Measurements from ENCODE around the gene SMIM22. TPM values are rescaled to one million over a fixed set of nuclear protein-coding genes. Genes with fewer than 3 reads are reported as not detected.

SMIM22 gene
- total RNA-seq, 2 donors from 2014 or later, result not detected

DNA sequence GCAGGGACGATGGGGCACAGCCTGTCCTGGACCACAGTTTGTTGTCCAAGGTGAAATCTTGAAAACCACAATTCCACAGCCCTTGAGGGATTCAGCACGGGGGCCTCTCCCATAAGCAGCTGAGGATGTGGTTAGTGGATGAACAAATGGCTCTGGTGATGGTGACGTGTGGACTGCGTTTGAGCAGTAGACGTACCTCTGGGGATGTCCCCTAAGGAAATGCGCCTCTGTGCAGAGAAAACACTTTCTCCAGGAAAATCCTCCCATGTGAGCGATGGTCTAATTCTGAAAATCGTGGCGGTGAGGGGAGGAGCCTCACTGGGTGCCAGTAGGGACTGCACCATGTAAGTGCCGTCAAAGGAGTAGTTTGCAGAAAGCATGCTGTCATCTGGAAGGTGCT, 4.3 kb upstream of the SMIM22 start:
- Mint-ChIP-seq H3K4me1 (ENCODE audit: low read depth) (peaks cover 6% of the 10 kb centered on the region), H3K4me3 (no peak overlapping the region), H3K27ac (no peak overlapping the region), H3K9me3 (no peaks in the 10 kb centered on the region), H3K27me3 (ENCODE audit: low read depth) (no peaks in the 10 kb centered on the region), H3K36me3 (ENCODE audit: insufficient read depth in 2 of 2) (no peaks in the 10 kb centered on the region)
- ATAC-seq (replicated peaks in 1 of 2) (peak in 1 of 2 donors; percentile 36), DNase-seq (no peak)

DNA sequence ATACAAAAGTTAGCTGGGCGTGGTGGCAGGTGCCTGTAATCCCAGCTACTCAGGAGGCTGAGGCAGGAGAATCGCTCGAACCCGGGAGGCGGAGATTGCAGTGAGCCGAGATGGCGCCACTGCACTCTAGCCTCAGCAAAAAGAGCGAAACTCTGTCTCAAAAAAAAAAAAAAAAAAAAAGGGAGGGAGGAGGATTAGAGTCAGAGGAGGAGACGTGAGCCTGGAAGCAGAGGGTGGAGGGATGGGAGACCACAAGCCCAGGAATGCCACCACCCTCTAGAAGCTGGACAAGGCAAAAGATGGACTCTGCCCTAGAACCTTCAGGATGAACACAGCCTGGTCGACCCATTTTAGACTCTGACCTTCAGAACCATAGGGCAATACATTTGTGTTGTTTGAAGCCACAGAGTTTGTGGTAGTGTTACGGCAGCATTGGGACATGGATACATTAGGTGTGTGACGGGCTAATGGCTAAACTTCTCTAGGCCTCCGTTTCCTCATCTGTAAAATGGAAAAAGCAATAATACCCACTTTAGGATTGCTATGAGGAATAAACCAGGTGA, 2.1 kb upstream of the SMIM22 start:
- Mint-ChIP-seq H3K27me3 (ENCODE audit: low read depth) (no peaks in the 10 kb centered on the region), H3K9me3 (no peaks in the 10 kb centered on the region), H3K4me3 (no peak overlapping the region), H3K27ac (no peak overlapping the region), H3K36me3 (ENCODE audit: insufficient read depth in 2 of 2) (no peaks in the 10 kb centered on the region), H3K4me1 (ENCODE audit: low read depth) (peaks cover 6% of the 10 kb centered on the region)
- DNase-seq (no peak), ATAC-seq (replicated peaks in 1 of 2) (no peak)

DNA sequence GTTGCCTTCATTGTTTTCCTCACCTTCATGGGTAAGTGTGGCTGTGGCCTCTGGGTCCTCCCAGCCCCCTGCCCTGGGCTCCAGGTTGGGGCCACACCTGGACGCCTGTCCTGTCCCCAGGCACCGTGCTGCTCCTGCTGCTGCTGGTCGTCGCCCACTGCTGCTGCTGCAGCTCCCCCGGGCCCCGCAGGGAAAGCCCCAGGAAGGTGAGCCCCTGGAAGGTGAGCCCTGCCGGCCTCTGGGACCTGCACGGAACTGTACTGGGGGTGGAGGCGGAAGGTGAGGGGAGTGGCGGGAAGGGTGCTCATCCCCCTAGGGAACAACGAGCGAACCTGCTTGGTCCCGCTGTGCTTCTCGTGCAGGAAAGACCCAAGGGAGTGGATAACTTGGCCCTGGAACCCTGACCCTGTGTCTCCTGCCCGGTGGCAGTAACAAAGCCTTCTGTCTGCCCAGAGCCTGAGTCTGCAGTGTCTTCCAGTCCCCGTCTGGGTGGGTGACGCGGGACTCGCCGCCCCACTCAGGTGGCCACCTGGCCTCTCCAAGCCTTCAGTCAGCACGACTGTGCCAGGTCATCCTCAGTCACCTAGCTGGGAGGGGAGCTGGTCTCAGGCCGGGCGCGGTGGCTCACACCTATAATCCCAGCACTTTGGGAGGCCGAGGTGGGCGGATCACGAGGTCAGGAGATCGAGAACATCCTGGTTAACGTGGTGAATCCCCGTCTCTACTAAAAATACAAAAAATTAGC, 831 bp downstream of the SMIM22 start:
- ATAC-seq (replicated peaks in 1 of 2) (no peak), DNase-seq (no peak)
- Mint-ChIP-seq H3K27ac (no peak overlapping the region), H3K27me3 (ENCODE audit: low read depth) (no peaks in the 10 kb centered on the region), H3K36me3 (ENCODE audit: insufficient read depth in 2 of 2) (no peaks in the 10 kb centered on the region), H3K9me3 (no peaks in the 10 kb centered on the region), H3K4me1 (ENCODE audit: low read depth) (peaks cover 2% of the 10 kb centered on the region), H3K4me3 (no peak overlapping the region)

DNA sequence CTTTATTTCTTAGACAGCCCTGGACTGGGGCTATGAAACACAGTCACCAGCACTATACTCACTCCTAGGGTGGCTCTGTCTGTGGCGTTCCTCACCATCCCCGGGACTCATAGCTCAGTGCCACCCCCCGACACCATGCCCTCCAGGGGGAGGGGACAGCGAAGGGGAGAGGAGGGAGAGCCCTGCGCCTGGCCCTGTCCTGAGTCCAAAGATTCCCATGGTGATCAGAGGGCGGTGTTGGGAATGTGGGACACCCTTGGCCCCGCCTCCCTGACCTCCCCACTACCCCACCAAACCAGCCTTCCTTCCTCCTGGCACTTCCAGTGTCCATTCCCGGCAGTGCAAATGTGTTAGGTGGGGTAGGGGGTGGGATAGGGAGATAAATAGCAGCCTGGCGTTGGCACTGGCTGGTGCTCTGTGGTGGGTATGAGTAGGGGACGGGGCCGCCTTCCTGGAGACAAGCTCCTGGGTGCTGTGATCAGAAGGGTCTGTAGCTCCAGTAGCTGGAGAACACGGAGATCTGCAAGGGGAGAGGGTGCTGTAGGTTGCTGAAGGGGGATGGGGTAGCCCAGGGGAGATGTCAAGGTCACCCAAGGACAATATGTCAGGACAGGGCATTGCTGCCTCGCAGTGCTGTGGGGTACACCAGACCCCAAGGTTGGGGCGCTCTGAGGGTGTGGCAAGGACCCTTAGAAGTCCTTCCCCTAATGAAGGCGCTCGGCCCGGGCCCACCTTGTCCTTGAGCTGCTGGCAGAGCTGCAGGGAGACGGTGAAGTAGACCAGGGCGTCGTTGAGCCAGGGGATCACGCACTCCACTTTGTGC, 2.0 kb downstream of the SMIM22 start:
- Mint-ChIP-seq H3K4me1 (ENCODE audit: low read depth) (no peaks in the 10 kb centered on the region), H3K4me3 (no peak overlapping the region), H3K27ac (no peak overlapping the region), H3K27me3 (ENCODE audit: low read depth) (no peaks in the 10 kb centered on the region), H3K9me3 (no peaks in the 10 kb centered on the region), H3K36me3 (ENCODE audit: insufficient read depth in 2 of 2) (no peaks in the 10 kb centered on the region)
- no peak for ATAC-seq (replicated peaks in 1 of 2)
- no peak for DNase-seq

DNA sequence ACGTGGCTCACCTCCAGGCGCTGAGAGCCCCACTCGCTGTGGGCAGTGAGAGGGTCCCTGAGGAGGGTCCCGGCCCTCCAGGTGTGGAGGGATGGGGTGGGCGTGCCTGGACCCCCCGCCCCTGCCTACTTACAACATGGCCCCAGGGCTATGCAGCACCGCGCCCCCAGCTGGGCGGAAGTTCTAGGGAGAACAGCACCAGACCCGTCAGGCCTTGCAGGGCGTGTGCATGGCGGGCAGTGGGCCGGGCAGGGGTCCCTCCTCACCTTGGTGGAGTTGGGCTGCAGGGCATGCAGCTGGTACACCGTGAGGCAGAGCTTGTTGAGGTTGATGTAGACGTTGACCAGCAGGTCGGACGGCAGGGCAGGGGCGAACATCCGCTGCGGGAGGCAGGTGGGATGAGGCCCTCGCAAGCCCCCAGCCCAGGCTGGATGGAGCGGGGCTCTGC, 2.7 kb downstream of the SMIM22 start:
- Mint-ChIP-seq H3K36me3 (ENCODE audit: insufficient read depth in 2 of 2) (no peaks in the 10 kb centered on the region), H3K4me3 (no peak overlapping the region), H3K9me3 (no peaks in the 10 kb centered on the region), H3K4me1 (ENCODE audit: low read depth) (no peaks in the 10 kb centered on the region), H3K27me3 (ENCODE audit: low read depth) (no peaks in the 10 kb centered on the region), H3K27ac (no peak overlapping the region)
- no peak for DNase-seq
- ATAC-seq (replicated peaks in 1 of 2), result no peak

DNA sequence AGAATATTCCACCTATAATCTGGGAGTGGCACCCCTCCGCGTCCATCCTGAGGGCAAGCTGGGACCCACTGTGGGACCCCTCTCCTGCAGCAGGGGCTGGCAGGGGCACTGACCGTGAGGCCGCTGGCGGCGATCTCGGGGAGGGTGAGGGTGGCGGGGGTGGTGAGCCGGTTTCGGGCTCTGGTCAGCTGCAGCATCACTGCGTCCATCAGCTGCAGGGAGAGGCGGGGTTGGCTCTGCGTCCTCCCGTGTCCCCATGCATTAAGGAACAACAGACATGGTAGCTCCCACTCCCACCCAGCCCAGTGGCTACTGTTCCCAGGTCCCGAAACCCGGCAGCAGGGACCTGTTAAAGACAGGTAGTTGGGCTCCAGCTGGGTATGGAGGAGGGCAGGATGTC, 3.3 kb downstream of the SMIM22 start:
- Mint-ChIP-seq H3K4me1 (ENCODE audit: low read depth) (peaks cover 6% of the 10 kb centered on the region), H3K27ac (no peak overlapping the region), H3K27me3 (ENCODE audit: low read depth) (no peaks in the 10 kb centered on the region), H3K4me3 (no peak overlapping the region), H3K36me3 (ENCODE audit: insufficient read depth in 2 of 2) (no peaks in the 10 kb centered on the region), H3K9me3 (no peaks in the 10 kb centered on the region)
- DNase-seq (no peak), ATAC-seq (replicated peaks in 1 of 2) (no peak)

DNA sequence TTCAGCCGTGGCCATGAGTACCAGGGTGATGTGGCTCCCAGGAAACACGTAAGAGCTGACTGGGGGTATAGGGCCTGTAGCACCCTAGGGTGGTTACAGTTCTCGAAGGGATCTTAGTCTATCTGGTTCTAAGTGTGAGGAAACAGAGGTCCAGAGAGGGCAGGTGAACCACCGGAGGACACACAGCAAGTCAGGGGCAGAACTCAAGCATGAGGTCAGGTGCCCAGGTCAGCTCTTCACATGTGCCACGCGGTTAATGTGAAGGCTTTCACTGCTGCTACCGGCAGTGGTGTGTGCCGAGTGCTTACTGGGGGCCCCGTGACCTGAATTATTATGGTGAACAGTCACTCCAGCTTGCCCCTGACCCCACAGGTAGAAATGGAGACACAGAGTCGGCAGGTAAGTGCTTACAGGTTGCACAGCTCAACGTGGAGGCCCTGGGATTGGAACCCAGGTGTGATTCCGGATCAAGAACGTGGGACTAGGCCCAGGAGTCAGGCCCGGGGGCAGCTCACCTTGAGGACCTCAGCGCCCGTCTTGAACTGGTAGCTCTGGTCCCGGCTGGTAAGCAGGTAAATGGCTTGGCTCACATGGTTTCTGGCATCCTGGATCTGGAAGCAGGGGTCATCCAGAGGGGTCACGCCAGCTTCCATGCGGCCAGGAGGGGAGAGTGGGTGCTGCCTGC, 4.1 kb downstream of the SMIM22 start:
- no peak overlapping the region for H3K27ac Mint-ChIP-seq
- H3K27me3 Mint-ChIP-seq (ENCODE audit: low read depth), result no peaks in the 10 kb centered on the region
- ATAC-seq (replicated peaks in 1 of 2) (no peak), DNase-seq (no peak)
- H3K36me3 Mint-ChIP-seq (ENCODE audit: insufficient read depth in 2 of 2), result no peaks in the 10 kb centered on the region
- peaks cover 13% of the 10 kb centered on the region for H3K4me1 Mint-ChIP-seq (ENCODE audit: low read depth)
- H3K4me3 Mint-ChIP-seq, result no peak overlapping the region
- no peaks in the 10 kb centered on the region for H3K9me3 Mint-ChIP-seq

DNA sequence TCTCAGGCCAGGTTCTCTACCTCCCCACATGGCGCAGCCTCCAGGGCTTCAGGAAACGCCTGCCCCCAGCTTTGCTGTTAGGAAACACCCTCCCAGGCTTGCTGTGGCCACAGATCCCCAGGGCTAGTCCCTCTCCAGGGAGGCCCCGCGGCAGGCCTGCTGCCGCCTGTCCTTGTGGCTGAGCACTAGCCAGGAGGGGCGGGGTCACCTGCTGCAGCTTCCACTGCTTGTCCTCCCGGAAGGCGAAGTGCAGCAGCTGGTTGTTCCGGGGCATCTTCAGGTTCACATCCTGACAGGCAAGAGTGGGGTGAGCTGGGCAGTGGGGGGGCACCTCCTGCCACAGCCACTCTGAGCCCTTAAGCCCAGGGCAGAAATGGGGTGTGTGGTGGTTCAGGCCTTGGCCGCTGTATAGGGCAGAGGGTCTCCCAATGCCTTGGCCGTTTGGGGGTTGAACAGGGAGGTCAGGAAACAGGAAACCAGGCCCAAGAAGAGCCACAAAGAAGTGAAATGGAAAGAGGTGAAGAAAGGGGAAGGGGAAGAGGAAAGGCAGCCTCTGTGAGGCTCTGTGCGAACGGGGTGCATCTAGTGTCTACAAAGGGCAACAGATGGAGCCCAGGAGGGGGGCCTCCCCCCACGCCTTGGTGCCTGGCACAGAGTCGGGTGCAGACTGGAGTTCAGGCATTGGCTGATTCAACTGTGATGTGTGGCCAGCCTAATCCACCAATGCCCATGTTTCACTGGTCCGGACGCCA, 5.3 kb downstream of the SMIM22 start:
- Mint-ChIP-seq H3K27me3 (ENCODE audit: low read depth) (no peaks in the 10 kb centered on the region), H3K4me3 (peak overlapping the region; percentile 55 to 56), H3K4me1 (ENCODE audit: low read depth) (peaks cover 13% of the 10 kb centered on the region), H3K27ac (no peak overlapping the region), H3K36me3 (ENCODE audit: insufficient read depth in 2 of 2) (peaks cover 0 to 1% of the 10 kb centered on the region in 2 donors), H3K9me3 (no peaks in the 10 kb centered on the region)
- ATAC-seq (replicated peaks in 1 of 2) (no peak), DNase-seq (no peak)

DNA sequence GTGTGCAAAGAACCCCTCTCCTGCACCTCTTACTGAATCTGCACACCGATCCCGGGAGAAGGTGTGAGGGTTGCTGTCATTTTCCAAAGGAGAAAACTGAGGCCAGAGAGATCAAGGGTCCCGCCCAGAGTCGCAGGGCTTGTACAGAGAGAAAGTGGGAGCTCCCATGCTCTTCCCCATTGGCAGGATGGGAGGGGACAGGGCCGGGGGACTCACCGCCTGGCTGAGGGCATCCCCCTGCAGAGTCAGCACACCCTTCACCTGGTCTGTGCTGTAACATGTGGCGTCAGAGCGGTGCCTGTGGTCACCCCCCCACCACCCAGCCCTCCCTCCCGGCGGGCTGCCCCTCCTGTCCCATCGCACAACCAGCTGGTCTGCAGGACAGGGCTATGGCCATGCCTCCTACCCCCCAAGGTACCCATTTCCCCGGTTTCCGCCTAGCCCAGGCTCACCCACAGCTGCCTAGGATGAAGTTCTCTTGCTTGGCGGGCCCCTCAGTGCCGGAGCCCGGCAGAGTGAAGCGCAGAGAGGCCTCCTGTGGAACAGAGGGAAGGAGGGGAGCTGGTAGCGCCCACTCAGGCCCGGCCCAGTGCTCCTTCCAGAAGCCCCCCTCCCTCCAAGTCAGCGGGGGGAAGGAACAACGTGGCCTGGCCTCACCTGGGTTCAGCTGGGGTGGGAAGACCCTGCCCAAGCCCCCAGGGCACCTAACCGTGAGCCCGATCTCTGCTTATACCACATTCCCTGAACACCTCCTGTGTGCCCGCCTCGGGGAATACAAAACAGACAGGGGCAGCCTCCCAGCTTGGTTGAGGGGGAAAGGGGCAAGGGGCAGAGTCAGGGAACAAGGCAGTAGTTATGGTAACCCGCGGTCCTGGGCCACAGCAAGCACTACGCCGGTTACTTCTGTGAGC, 6.1 kb downstream of the SMIM22 start:
- ATAC-seq (replicated peaks in 1 of 2), result no peak
- Mint-ChIP-seq H3K4me1 (ENCODE audit: low read depth) (peaks cover 13% of the 10 kb centered on the region), H3K27me3 (ENCODE audit: low read depth) (no peaks in the 10 kb centered on the region), H3K9me3 (no peaks in the 10 kb centered on the region), H3K4me3 (peak overlapping the region; percentile 86 to 90), H3K27ac (no peak overlapping the region), H3K36me3 (ENCODE audit: insufficient read depth in 2 of 2) (peaks cover 0 to 3% of the 10 kb centered on the region in 2 donors)
- DNase-seq, result no peak

DNA sequence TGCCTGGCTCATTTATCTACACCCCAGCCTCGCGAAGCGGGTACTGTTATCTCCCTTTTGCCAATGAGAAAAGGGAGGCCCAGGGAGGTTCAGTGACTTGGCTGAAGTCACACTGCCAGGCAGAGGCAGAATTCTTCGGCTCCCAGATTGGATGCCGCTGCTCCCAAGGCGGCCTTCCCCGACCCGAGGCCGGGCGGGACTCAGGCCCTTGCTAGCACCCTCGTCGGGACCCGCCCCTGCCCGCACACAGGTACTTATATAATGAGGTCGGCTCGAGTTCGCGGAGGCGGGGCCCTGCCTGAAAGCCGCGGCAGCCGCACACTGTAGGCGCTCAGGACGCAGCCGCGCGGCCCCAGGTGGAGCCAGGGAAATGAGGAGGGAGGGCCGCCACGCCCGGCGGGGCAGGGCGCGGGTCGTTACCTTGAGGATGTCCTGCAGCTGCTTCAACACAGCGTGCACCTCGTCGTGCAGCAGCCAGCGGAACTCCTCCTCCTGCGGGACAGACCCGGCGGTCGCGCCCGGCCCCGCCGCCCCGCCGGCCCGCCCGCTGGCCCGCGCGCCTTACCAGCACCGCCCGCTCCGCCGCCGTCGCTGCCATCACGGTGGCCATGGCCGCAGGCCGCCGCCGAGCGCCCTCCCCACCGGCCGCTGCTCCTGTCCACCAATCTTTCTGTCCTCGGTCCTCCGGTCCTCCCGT, 6.9 kb downstream of the SMIM22 start, which contains the start of gene ROGDI:
Gene ROGDI, minus strand, starts transcription at position 672 of the 697 bp plus-strand sequence. Its CDS starts 62 bp downstream, at position 610.
- Mint-ChIP-seq H3K27me3 (ENCODE audit: low read depth) (no peaks in the 10 kb centered on the region), H3K27ac (no peak within 1 kb of the TSS), H3K36me3 (ENCODE audit: insufficient read depth in 2 of 2) (peaks cover 0 to 3% of the 10 kb centered on the region in 2 donors), H3K4me1 (ENCODE audit: low read depth) (peaks cover 13% of the 10 kb centered on the region), H3K4me3 (peak within 1 kb of the TSS; percentile 86 to 90), H3K9me3 (no peaks in the 10 kb centered on the region)
- peak; percentile 76 to 82 for DNase-seq
- peak; percentile 58 to 63 for ATAC-seq (replicated peaks in 1 of 2)

DNA sequence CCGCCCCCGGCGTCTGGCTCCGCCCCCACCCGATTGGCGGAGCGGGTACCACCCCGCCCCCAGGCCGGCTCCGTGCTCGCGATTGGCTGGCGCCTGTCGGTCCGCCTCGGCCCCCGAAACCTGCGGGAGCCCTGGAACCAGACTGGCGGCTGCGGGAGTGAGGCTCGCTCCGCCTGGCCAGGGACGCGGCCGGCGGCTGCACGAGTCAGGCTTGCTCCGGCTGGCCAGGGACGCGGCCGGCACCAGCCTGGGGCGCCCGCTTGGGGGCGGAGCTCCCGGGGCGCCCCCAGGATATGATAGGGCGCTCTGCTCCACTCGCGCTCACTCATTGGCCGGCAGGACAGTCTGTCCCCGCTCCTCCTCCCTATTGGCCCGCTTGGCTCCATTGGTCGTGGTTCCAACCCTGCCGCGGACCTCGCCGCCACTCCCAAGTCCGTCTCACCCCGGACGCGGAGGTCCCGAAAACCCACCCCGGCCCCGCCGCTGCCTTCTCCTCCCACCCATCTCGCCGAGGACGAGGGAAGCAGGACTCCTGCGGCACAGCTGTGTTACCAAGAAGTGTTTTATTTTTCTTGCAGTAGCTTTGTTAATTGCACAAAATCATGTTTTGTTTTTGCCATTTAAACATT, 7.6 kb downstream of the SMIM22 start:
- Mint-ChIP-seq H3K27me3 (ENCODE audit: low read depth) (no peaks in the 10 kb centered on the region), H3K4me3 (peak overlapping the region; percentile 84 to 86), H3K9me3 (no peaks in the 10 kb centered on the region), H3K4me1 (ENCODE audit: low read depth) (peaks cover 13% of the 10 kb centered on the region), H3K27ac (no peak overlapping the region), H3K36me3 (ENCODE audit: insufficient read depth in 2 of 2) (peaks cover 1 to 8% of the 10 kb centered on the region in 2 donors)
- DNase-seq (peak; percentile 92 to 94), ATAC-seq (replicated peaks in 1 of 2) (peak; percentile 94 to 95)
